ENCODE measurements around the gene PALS2. TPM values are rescaled to one million over a fixed set of nuclear protein-coding genes. Genes with fewer than 3 reads are reported as not detected.

PALS2 gene
- total and polyA plus RNA-seq, 11 donors: 0.46 to 12.8 (median 5.6) TPM

GRCh38 chr7:24595671-24596418, 22.6 kb downstream of the PALS2 start:
- intact Hi-C loops (cut with DNase I): no loop called here
- no peak for TF ChIP-seq CTCF (IDR thresholded peaks at IDR 0.05)
- TF ChIP-seq POLR2A (IDR thresholded peaks at IDR 0.05): no peak
- 89 to 94% (median 93%) methylated on average over 7 of the region's 7 CpGs for WGBS, 4 donors
- Histone ChIP-seq H3K9me3 (no peaks in the 10 kb centered on the region), H3K4me3 (peak overlapping the region in 1 of 12 donors; percentile 9), H3K27ac (no peak overlapping the region), H3K4me1 (no peaks in the 10 kb centered on the region), H3K36me3 (no peaks in the 10 kb centered on the region), H3K27me3 (no peaks in the 10 kb centered on the region)
- DNase-seq (no peak), ATAC-seq (no peak)

GRCh38 chr7:24597014-24597413, 23.8 kb downstream of the PALS2 start:
- TF ChIP-seq POLR2A (IDR thresholded peaks at IDR 0.05) (no peak), CTCF (IDR thresholded peaks at IDR 0.05) (no peak)
- ATAC-seq (no peak), DNase-seq (no peak)
- Histone ChIP-seq H3K36me3 (no peaks in the 10 kb centered on the region), H3K9me3 (no peaks in the 10 kb centered on the region), H3K4me3 (no peak overlapping the region), H3K27me3 (no peaks in the 10 kb centered on the region), H3K27ac (no peak overlapping the region), H3K4me1 (no peaks in the 10 kb centered on the region)
- intact Hi-C loops (cut with DNase I): no loop called here
- 66 to 87% (median 81%) methylated on average over 3 of the region's 3 CpGs for WGBS, 4 donors

- Histone ChIP-seq H3K4me1 (no peaks in the 10 kb centered on the region), H3K4me3 (no peak overlapping the region), H3K27ac (no peak overlapping the region), H3K9me3 (no peaks in the 10 kb centered on the region), H3K27me3 (no peaks in the 10 kb centered on the region), H3K36me3 (no peaks in the 10 kb centered on the region)
- ATAC-seq (no peak), DNase-seq (no peak)
- 66 to 81% (median 74%) methylated on average over 1 of the region's 1 CpG for WGBS, 4 donors
- no peak for TF ChIP-seq CTCF (IDR thresholded peaks at IDR 0.05)
- TF ChIP-seq POLR2A (IDR thresholded peaks at IDR 0.05): no peak
- intact Hi-C loops (cut with DNase I): no loop called here
Measured at GRCh38 chr7:24601600-24601999, 28.3 kb downstream of the PALS2 start.

- intact Hi-C loops (cut with DNase I): no loop called here
- TF ChIP-seq POLR2A (IDR thresholded peaks at IDR 0.05) (no peak), CTCF (IDR thresholded peaks at IDR 0.05) (no peak)
- H3K27me3 ChIP-seq: no peaks in the 10 kb centered on the region
- H3K9me3 ChIP-seq: no peaks in the 10 kb centered on the region
- DNase-seq (no peak), ATAC-seq (no peak)
- no peak overlapping the region for H3K4me3 ChIP-seq
- no peaks in the 10 kb centered on the region for H3K4me1 ChIP-seq
- no peak overlapping the region for H3K27ac ChIP-seq
- H3K36me3 ChIP-seq: no peaks in the 10 kb centered on the region
Measured at GRCh38 chr7:24602860-24603456, 29.7 kb downstream of the PALS2 start.

Measured in heart left ventricle (tissue), 16 donors.